G401.6 (cell line): ENCODE data around the gene SYNE1.

Experiments used
- FAIRE-seq: peaks from 2 replicates; lab custom pipeline; 2012; peaks lifted over from hg19 to GRCh38; lab: Jason Lieb, UNC

SYNE1 gene

GRCh38 chr6:152129691-152130151 is 507.4 kb downstream of the SYNE1 start:
- no peak for FAIRE-seq

- FAIRE-seq: no peak
These were observed 509.6 kb downstream of the SYNE1 start for GRCh38 chr6:152127432-152128165.

GRCh38 chr6:152124429-152125074 is 512.6 kb downstream of the SYNE1 start:
- FAIRE-seq: peak; percentile 64

GRCh38 chr6:152123076-152123475 is 514.1 kb downstream of the SYNE1 start:
- no peak for FAIRE-seq

GRCh38 chr6:152122434-152122833 is 514.7 kb downstream of the SYNE1 start:
- no peak for FAIRE-seq

- FAIRE-seq: no peak
These were observed 515.3 kb downstream of the SYNE1 start for GRCh38 chr6:152121910-152122309.

- no peak for FAIRE-seq
These were observed 517.3 kb downstream of the SYNE1 start for GRCh38 chr6:152119831-152120230.

GRCh38 chr6:152118678-152119077 is 518.5 kb downstream of the SYNE1 start:
- FAIRE-seq: no peak

- FAIRE-seq: no peak
These were observed 518.9 kb downstream of the SYNE1 start for GRCh38 chr6:152118224-152118623.

GRCh38 chr6:152117156-152118133 is 519.7 kb downstream of the SYNE1 start:
- FAIRE-seq: no peak

GRCh38 chr6:152112491-152113261 is 524.5 kb downstream of the SYNE1 start:
- no peak for FAIRE-seq

GRCh38 chr6:152110886-152111820 is 526.0 kb downstream of the SYNE1 start:
- FAIRE-seq: no peak

- no peak for FAIRE-seq
These were observed 529.2 kb downstream of the SYNE1 start for GRCh38 chr6:152107973-152108372.

- FAIRE-seq: no peak
These were observed 537.0 kb downstream of the SYNE1 start for GRCh38 chr6:152100183-152100618.

- no peak for FAIRE-seq
These were observed 537.5 kb downstream of the SYNE1 start for GRCh38 chr6:152099446-152100182.

- FAIRE-seq: no peak
These were observed 538.5 kb downstream of the SYNE1 start for GRCh38 chr6:152098683-152099082.

GRCh38 chr6:152096863-152097496 is 540.2 kb downstream of the SYNE1 start:
- FAIRE-seq: no peak

- FAIRE-seq: no peak
These were observed 542.1 kb downstream of the SYNE1 start for GRCh38 chr6:152094992-152095592.

- FAIRE-seq: no peak
These were observed 542.9 kb downstream of the SYNE1 start for GRCh38 chr6:152094276-152094675.
